Measurements from ENCODE around the gene MTM1. TPM values are rescaled to one million over a fixed set of nuclear protein-coding genes. Genes with fewer than 3 reads are reported as not detected.

MTM1 gene
- polyA plus RNA-seq, 1 donor from 2014 or later: 7.1 TPM

GRCh38 chrX:150712619-150713018 lies 144.2 kb downstream of the MTM1 start:
- Histone ChIP-seq H3K27ac (ENCODE audit: low read length) (no peak overlapping the region), H3K36me3 (ENCODE audit: insufficient read depth, low read length) (no peaks in the 10 kb centered on the region), H3F3A (ENCODE audit: insufficient read depth, low read length, poor library complexity, severe bottlenecking) (no peaks in the 10 kb centered on the region), H3K27me3 (ENCODE audit: insufficient read depth, low read depth, low read length) (no peaks in the 10 kb centered on the region), H4K20me1 (ENCODE audit: insufficient read depth) (no peaks in the 10 kb centered on the region), H3K79me2 (replicated peaks; ENCODE audit: insufficient read depth, low read length) (no peaks in the 10 kb centered on the region), H2AFZ (ENCODE audit: low read depth, low read length) (no peak overlapping the region), H3K4me2 (ENCODE audit: low read length) (no peak overlapping the region), H3K9ac (ENCODE audit: low read length) (no peak overlapping the region), H3K9me2 (ENCODE audit: insufficient read depth, low read length) (no peaks in the 10 kb centered on the region), H3K4me3 (ENCODE audit: low read length) (no peak overlapping the region), H3K9me3 (ENCODE audit: low read length) (no peaks in the 10 kb centered on the region)
- TF ChIP-seq CTCF (IDR thresholded peaks at IDR 0.05; ENCODE audit: poor library complexity, severe bottlenecking) (no peak), SMC3 (conservative IDR thresholded peaks at IDR 0.05; ENCODE audit: poor library complexity) (no peak), MXI1 (conservative IDR thresholded peaks at IDR 0.05; ENCODE audit: poor library complexity, severe bottlenecking) (no peak), RAD21 (conservative IDR thresholded peaks at IDR 0.05) (no peak), EZH2 (IDR thresholded peaks at IDR 0.05; ENCODE audit: borderline replicate concordance, insufficient read depth, low read length, poor library complexity, severe bottlenecking) (no peak), EP300 (conservative IDR thresholded peaks at IDR 0.05; ENCODE audit: poor library complexity, severe bottlenecking) (no peak), TAF1 (IDR thresholded peaks at IDR 0.05; ENCODE audit: low read depth) (no peak), POLR2AphosphoS5 (IDR thresholded peaks at IDR 0.05) (no peak), REST (IDR thresholded peaks at IDR 0.05; ENCODE audit: borderline replicate concordance) (no peak)

- Histone ChIP-seq H3K9me2 (ENCODE audit: insufficient read depth, low read length) (no peaks in the 10 kb centered on the region), H3K4me3 (ENCODE audit: low read length) (no peak overlapping the region)
- no peak for TF ChIP-seq EP300 (conservative IDR thresholded peaks at IDR 0.05; ENCODE audit: poor library complexity, severe bottlenecking)
- no peak for TF ChIP-seq TAF1 (IDR thresholded peaks at IDR 0.05; ENCODE audit: low read depth)
- TF ChIP-seq EZH2 (IDR thresholded peaks at IDR 0.05; ENCODE audit: borderline replicate concordance, insufficient read depth, low read length, poor library complexity, severe bottlenecking): no peak
- TF ChIP-seq MXI1 (conservative IDR thresholded peaks at IDR 0.05; ENCODE audit: poor library complexity, severe bottlenecking): no peak
- no peak for TF ChIP-seq REST (IDR thresholded peaks at IDR 0.05; ENCODE audit: borderline replicate concordance)
- no peak for TF ChIP-seq SMC3 (conservative IDR thresholded peaks at IDR 0.05; ENCODE audit: poor library complexity)
- TF ChIP-seq POLR2AphosphoS5 (IDR thresholded peaks at IDR 0.05): no peak
- no peak for TF ChIP-seq CTCF (IDR thresholded peaks at IDR 0.05; ENCODE audit: poor library complexity, severe bottlenecking)
- TF ChIP-seq RAD21 (conservative IDR thresholded peaks at IDR 0.05): no peak
Measured at GRCh38 chrX:150715184-150715583, 146.8 kb downstream of the MTM1 start.

More at GRCh38 chrX:150715184-150715583, 146.8 kb downstream of the MTM1 start:
- no peaks in the 10 kb centered on the region for H4K20me1 ChIP-seq (ENCODE audit: insufficient read depth)
- no peaks in the 10 kb centered on the region for H3K79me2 ChIP-seq (replicated peaks; ENCODE audit: insufficient read depth, low read length)
- no peak overlapping the region for H3K9ac ChIP-seq (ENCODE audit: low read length)
- no peaks in the 10 kb centered on the region for H3K36me3 ChIP-seq (ENCODE audit: insufficient read depth, low read length)
- H3K27ac ChIP-seq (ENCODE audit: low read length): no peak overlapping the region
- no peaks in the 10 kb centered on the region for H3K9me3 ChIP-seq (ENCODE audit: low read length)
- H3K4me2 ChIP-seq (ENCODE audit: low read length): no peak overlapping the region
- H2AFZ ChIP-seq (ENCODE audit: low read depth, low read length): no peak overlapping the region
- H3F3A ChIP-seq (ENCODE audit: insufficient read depth, low read length, poor library complexity, severe bottlenecking): no peaks in the 10 kb centered on the region
- no peaks in the 10 kb centered on the region for H3K27me3 ChIP-seq (ENCODE audit: insufficient read depth, low read depth, low read length)

All from neural cell (in vitro differentiated cells).